ENCODE data around the gene RBMXL3. TPM values are rescaled to one million over a fixed set of nuclear protein-coding genes. Genes with fewer than 3 reads are reported as not detected.

RBMXL3 gene
- total RNA-seq: not detected
- long read RNA-seq: 0 reads

DNA sequence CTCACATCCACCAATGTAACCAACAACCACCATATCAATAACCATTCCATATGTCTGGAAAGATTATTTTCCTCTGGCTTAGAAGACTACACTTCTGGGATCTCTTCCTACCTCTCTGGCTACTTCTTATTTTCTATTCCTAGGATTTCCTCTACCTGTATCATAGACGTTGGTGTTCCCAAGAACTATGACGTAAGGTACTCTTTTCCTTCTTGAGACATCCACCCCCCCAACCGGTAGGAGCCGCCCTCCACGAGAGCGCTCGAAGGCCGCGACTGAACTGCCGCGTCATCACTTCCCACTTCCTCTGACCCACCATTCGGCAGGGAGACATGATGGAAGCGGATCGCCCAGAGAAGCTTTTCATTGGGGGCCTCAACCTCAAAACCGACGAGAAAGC lies at the start of gene RBMXL3:
Gene RBMXL3, plus strand, starts transcription at position 301 of the 400 bp plus-strand sequence. Its CDS starts 32 bp downstream, at position 333.
- no peaks in the 10 kb centered on the region for H3K36me3 ChIP-seq
- no peaks in the 10 kb centered on the region for H3K4me1 ChIP-seq
- intact Hi-C loops (cut with DNase I): no loop called here
- H3K27me3 ChIP-seq: no peaks in the 10 kb centered on the region
- TF ChIP-seq, protein P1, sequence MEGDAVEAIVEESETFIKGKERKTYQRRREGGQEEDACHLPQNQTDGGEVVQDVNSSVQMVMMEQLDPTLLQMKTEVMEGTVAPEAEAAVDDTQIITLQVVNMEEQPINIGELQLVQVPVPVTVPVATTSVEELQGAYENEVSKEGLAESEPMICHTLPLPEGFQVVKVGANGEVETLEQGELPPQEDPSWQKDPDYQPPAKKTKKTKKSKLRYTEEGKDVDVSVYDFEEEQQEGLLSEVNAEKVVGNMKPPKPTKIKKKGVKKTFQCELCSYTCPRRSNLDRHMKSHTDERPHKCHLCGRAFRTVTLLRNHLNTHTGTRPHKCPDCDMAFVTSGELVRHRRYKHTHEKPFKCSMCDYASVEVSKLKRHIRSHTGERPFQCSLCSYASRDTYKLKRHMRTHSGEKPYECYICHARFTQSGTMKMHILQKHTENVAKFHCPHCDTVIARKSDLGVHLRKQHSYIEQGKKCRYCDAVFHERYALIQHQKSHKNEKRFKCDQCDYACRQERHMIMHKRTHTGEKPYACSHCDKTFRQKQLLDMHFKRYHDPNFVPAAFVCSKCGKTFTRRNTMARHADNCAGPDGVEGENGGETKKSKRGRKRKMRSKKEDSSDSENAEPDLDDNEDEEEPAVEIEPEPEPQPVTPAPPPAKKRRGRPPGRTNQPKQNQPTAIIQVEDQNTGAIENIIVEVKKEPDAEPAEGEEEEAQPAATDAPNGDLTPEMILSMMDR (IDR thresholded peaks at IDR 0.05): no peak
- ATAC-seq (no peak), DNase-seq (no peak)
- H3K9me3 ChIP-seq: no peaks in the 10 kb centered on the region
- no peak within 1 kb of the TSS for H3K27ac ChIP-seq
- no peak within 1 kb of the TSS for H3K4me3 ChIP-seq

DNA sequence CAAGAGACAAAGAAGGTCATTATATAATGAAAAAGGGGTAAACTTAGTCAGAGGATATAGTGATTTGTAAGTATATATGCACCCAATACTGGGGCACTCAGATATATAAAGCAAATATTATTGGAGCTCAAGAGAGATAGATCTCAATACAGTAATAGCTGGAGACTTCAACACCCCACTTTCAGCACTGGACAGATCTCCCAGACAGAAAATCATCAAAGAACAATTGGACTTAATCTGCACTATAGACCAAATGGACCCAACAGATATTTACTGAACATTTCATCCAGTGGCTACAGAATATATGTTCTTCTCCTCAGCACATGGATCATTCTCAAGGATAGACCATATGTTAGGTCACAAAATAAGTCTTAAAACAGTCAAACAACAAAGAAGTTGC lies 47.2 kb upstream of the RBMXL3 start:
- DNase-seq (no peak), ATAC-seq (no peak)
- Histone ChIP-seq H3K27ac (no peak overlapping the region), H3K4me1 (no peaks in the 10 kb centered on the region), H3K36me3 (no peaks in the 10 kb centered on the region), H3K27me3 (no peaks in the 10 kb centered on the region), H3K4me3 (no peak overlapping the region), H3K9me3 (no peaks in the 10 kb centered on the region)
- TF ChIP-seq, protein P1 (IDR thresholded peaks at IDR 0.05): no peak
- intact Hi-C loops (cut with DNase I): no loop called here

DNA sequence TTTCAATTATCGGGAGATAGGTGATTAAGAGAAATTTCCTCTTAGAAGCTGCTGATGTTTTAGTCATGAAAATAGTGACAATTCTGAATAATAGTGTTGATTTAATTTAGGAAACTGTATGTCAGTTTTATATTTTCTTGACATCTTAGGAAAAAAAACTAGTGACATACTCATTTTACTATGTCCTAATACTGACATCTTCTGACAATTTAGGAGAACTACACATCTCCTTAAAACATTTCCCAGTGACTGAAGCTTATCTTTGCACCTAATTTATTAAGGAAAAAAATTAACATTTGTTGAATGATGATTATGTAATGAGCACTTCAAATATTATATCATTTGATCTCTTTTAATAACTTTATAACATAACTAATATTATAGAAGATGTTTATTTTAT lies 42.0 kb upstream of the RBMXL3 start:
- H3K4me1 ChIP-seq: no peaks in the 10 kb centered on the region
- no peak overlapping the region for H3K27ac ChIP-seq
- H3K27me3 ChIP-seq: no peaks in the 10 kb centered on the region
- ATAC-seq (no peak), DNase-seq (no peak)
- intact Hi-C loops (cut with DNase I): no loop called here
- H3K9me3 ChIP-seq: no peaks in the 10 kb centered on the region
- no peaks in the 10 kb centered on the region for H3K36me3 ChIP-seq
- TF ChIP-seq, protein P1 (IDR thresholded peaks at IDR 0.05): peak; percentile 45
- no peak overlapping the region for H3K4me3 ChIP-seq

DNA sequence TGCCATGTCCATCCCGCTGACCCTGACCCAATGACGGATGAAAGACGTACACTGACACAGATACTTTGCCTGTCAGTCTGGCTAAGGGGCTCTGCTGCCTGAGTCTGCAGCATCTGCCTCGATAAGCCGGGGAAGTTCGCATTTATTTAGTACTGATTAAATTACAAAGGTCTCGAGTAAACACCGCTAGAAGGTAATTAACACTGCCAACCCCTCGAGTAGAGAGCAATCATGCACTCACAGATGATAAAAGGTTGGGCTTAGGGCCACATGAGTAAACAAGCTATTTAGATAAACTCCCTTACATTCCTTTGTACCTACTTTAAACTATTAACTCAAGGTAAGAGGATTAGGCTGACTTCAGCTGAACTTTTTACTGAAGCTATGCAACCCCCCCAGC lies 16.0 kb upstream of the RBMXL3 start:
- Histone ChIP-seq H3K9me3 (no peaks in the 10 kb centered on the region), H3K27ac (no peak overlapping the region), H3K4me1 (no peaks in the 10 kb centered on the region), H3K4me3 (no peak overlapping the region), H3K36me3 (no peaks in the 10 kb centered on the region), H3K27me3 (no peaks in the 10 kb centered on the region)
- TF ChIP-seq, protein P1 (IDR thresholded peaks at IDR 0.05): no peak
- ATAC-seq (no peak), DNase-seq (no peak)
- intact Hi-C loops (cut with DNase I): no loop called here

DNA sequence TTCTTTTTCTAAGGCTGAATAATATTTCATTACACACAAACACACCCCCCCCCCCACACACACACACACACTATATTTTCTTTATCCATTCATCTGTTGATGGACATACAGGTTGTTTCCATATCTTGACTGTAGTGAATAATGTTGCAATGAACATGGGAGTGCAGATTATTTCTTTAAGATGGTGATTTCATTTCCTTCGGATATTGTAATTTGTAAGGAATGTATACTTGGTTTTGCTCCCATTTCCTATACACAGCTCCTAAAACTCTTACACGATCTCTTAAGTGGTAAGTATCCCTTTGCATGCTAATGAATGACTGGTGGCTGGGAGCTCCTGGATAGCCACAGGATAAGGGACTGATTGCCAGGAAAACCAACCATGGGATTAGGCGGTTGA lies 14.7 kb upstream of the RBMXL3 start:
- H3K36me3 ChIP-seq: no peaks in the 10 kb centered on the region
- H3K27ac ChIP-seq: no peak overlapping the region
- no peak for ATAC-seq
- intact Hi-C loops (cut with DNase I): no loop called here
- H3K9me3 ChIP-seq: no peaks in the 10 kb centered on the region
- no peaks in the 10 kb centered on the region for H3K27me3 ChIP-seq
- H3K4me3 ChIP-seq: no peak overlapping the region
- TF ChIP-seq, protein P1 (IDR thresholded peaks at IDR 0.05): no peak
- H3K4me1 ChIP-seq: no peaks in the 10 kb centered on the region
- DNase-seq: no peak

DNA sequence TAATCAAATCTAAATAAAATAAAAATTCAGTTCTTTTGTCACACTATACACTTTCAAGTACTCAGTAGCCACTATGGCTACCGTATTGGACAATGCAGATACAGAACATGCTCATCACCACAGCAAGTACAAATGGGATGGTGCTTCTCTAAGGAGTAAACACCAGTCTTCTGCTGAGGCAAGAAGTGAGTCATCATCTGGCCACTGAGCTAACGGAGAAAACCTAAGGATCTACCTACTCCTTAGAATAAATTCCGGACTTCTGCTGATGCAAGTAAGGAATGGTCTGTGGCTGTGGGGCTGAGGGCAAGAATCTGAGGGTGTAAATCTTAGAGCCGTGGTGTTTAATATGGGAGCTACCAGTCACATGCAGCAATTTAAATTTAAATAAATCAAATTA lies 11.3 kb upstream of the RBMXL3 start:
- Histone ChIP-seq H3K27me3 (no peaks in the 10 kb centered on the region), H3K9me3 (no peaks in the 10 kb centered on the region), H3K27ac (no peak overlapping the region), H3K4me1 (no peaks in the 10 kb centered on the region), H3K4me3 (no peak overlapping the region), H3K36me3 (no peaks in the 10 kb centered on the region)
- intact Hi-C loops (cut with DNase I): no loop called here
- ATAC-seq (no peak), DNase-seq (no peak)
- TF ChIP-seq, protein P1 (IDR thresholded peaks at IDR 0.05): no peak

Measured in upper lobe of right lung (tissue), 1 donor.